ENCODE measurements around the gene ANKRD53. TPM values are rescaled to one million over a fixed set of nuclear protein-coding genes. Genes with fewer than 3 reads are reported as not detected.

The ANKRD53 gene
- total RNA-seq, 1 experiment from 2014 or later = not detected

- POLR2A ChIA-PET = no interaction called here
- Histone ChIP-seq H3K9me2 (ENCODE audit: insufficient read depth) (no peaks in the 10 kb centered on the region), H3K79me2 (ENCODE audit: insufficient read depth, low read length) (peaks cover 2% of the 10 kb centered on the region; the same call in 1 of the 2 replicates), H3K27ac (ENCODE audit: low read depth, low read length) (no peak overlapping the region), H2AFZ (ENCODE audit: low read depth, low read length, poor library complexity, severe bottlenecking) (no peak overlapping the region), H3K9ac (ENCODE audit: low read length) (no peak overlapping the region), H3K4me2 (ENCODE audit: low read length) (no peak overlapping the region), H4K20me1 (ENCODE audit: insufficient read depth) (no peaks in the 10 kb centered on the region), H3K9me3 (ENCODE audit: control insufficient read depth in 1 of 2, insufficient read depth in 1 of 2, low read depth in 1 of 2, low read length in 2 of 2) (no peaks in the 10 kb centered on the region), H3K4me1 (ENCODE audit: control insufficient read depth in 1 of 2, insufficient read depth in 2 of 2, low read length in 2 of 2) (peaks cover 7 to 22% of the 10 kb centered on the region in 2 experiments; a peak in 3 of 4 replicates), H3K27me3 (ENCODE audit: insufficient read depth, low read length) (no peaks in the 10 kb centered on the region), H3K36me3 (ENCODE audit: control insufficient read depth in 1 of 2, insufficient read depth in 2 of 2, low read length in 2 of 2) (no peaks in the 10 kb centered on the region), H3K4me3 (replicated peaks in 1 of 2; ENCODE audit: low read depth in 1 of 2, low read length in 2 of 2) (no peak overlapping the region)
- CTCF ChIA-PET = no interaction called here
- no TSS peak for BruUV-seq (replicated peaks)
- intact Hi-C loops (cut with micrococcal nuclease) = no loop called here
- RAD21 ChIA-PET (ENCODE audit: low non-redundant PET in 1 of 2, low total read pairs in 2 of 2, uncharacterized antibody in 2 of 2, unreplicated experiment in 2 of 2) = no interaction called here
- ATAC-seq (no peak), DNase-seq (ENCODE audit: low read depth, low spot score) (no peak)
- TF ChIP-seq ELF1 (IDR thresholded peaks at IDR 0.05; ENCODE audit: borderline replicate concordance, low read depth) (no peak), SIN3A (IDR thresholded peaks at IDR 0.05; ENCODE audit: low read depth) (no peak), JUND (IDR thresholded peaks at IDR 0.05) (no peak), TCF7L2 (IDR thresholded peaks at IDR 0.05; ENCODE audit: borderline replicate concordance, extremely low read depth, insufficient read depth, insufficient read length) (no peak), CEBPB (IDR thresholded peaks at IDR 0.05; ENCODE audit: low read depth) (no peak), ZNF274 (IDR thresholded peaks at IDR 0.05; ENCODE audit: low read depth, low read length) (no peak), RAD21 (IDR thresholded peaks at IDR 0.05; ENCODE audit: low read depth) (no peak), EZH2phosphoT487 (IDR thresholded peaks at IDR 0.05; ENCODE audit: borderline replicate concordance) (no peak), MAX (IDR thresholded peaks at IDR 0.05) (no peak), YY1 (IDR thresholded peaks at IDR 0.05; ENCODE audit: extremely low read depth, insufficient replicate concordance, low read depth, low read length) (no peak), REST (IDR thresholded peaks at IDR 0.05; ENCODE audit: low read depth) (no peak), CBX3 (IDR thresholded peaks at IDR 0.05; ENCODE audit: low read depth) (no peak), POLR2AphosphoS5 (IDR thresholded peaks at IDR 0.05; ENCODE audit: low read depth, low read length) (no peak), EGR1 (IDR thresholded peaks at IDR 0.05; ENCODE audit: low read depth) (no peak), POLR2A (IDR thresholded peaks at IDR 0.05; ENCODE audit: borderline replicate concordance, extremely low read depth, insufficient read depth, insufficient read length) (no peak), ATF3 (IDR thresholded peaks at IDR 0.05) (no peak), ZFX (IDR thresholded peaks at IDR 0.05) (no peak), SRF (IDR thresholded peaks at IDR 0.05; ENCODE audit: low read depth) (no peak)
- TF ChIP-seq, protein P1, sequence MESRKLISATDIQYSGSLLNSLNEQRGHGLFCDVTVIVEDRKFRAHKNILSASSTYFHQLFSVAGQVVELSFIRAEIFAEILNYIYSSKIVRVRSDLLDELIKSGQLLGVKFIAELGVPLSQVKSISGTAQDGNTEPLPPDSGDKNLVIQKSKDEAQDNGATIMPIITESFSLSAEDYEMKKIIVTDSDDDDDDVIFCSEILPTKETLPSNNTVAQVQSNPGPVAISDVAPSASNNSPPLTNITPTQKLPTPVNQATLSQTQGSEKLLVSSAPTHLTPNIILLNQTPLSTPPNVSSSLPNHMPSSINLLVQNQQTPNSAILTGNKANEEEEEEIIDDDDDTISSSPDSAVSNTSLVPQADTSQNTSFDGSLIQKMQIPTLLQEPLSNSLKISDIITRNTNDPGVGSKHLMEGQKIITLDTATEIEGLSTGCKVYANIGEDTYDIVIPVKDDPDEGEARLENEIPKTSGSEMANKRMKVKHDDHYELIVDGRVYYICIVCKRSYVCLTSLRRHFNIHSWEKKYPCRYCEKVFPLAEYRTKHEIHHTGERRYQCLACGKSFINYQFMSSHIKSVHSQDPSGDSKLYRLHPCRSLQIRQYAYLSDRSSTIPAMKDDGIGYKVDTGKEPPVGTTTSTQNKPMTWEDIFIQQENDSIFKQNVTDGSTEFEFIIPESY (IDR thresholded peaks at IDR 0.05; ENCODE audit: extremely low read depth, insufficient replicate concordance, low read length) = no peak
- TF ChIP-seq, protein P2, sequence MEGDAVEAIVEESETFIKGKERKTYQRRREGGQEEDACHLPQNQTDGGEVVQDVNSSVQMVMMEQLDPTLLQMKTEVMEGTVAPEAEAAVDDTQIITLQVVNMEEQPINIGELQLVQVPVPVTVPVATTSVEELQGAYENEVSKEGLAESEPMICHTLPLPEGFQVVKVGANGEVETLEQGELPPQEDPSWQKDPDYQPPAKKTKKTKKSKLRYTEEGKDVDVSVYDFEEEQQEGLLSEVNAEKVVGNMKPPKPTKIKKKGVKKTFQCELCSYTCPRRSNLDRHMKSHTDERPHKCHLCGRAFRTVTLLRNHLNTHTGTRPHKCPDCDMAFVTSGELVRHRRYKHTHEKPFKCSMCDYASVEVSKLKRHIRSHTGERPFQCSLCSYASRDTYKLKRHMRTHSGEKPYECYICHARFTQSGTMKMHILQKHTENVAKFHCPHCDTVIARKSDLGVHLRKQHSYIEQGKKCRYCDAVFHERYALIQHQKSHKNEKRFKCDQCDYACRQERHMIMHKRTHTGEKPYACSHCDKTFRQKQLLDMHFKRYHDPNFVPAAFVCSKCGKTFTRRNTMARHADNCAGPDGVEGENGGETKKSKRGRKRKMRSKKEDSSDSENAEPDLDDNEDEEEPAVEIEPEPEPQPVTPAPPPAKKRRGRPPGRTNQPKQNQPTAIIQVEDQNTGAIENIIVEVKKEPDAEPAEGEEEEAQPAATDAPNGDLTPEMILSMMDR (IDR thresholded peaks at IDR 0.05 in 2 of 3, conservative IDR thresholded peaks at IDR 0.05 in 1 of 3; ENCODE audit: borderline replicate concordance in 1 of 3, insufficient read depth in 1 of 3, low read depth in 2 of 3, low read length in 2 of 3) = no peak
Observed at GRCh38 chr2:70999362-70999761, 20.9 kb downstream of the ANKRD53 start.

All from HCT116 (cell line).